MM.1S (cell line): ENCODE data around the gene TAS2R14.

ENCODE experiments used
- EZH2 ChIP-seq: fragments of 300-600 bp; sonication (generic); optimal IDR thresholded peaks from 2 replicates; pipeline ENCODE3; 2017; ENCODE audit warnings: low read depth, mild to moderate bottlenecking, antibody characterized with exemption, low read length, mixed read lengths
- EZH2phosphoT487 ChIP-seq: fragments of 300-600 bp; sonication (generic); IDR thresholded peaks from 2 replicates; pipeline ENCODE4 v1.6.1; 2018; ENCODE audit warnings: antibody characterized with exemption, low read length
- TF ChIP-seq, protein P1 (sequence below): fragments of 300-600 bp; sonication (generic); IDR thresholded peaks from 2 replicates; pipeline ENCODE4 v1.5.1; 2016; ENCODE audit warnings: antibody characterized with exemption, low read length, mixed read lengths

DNA sequence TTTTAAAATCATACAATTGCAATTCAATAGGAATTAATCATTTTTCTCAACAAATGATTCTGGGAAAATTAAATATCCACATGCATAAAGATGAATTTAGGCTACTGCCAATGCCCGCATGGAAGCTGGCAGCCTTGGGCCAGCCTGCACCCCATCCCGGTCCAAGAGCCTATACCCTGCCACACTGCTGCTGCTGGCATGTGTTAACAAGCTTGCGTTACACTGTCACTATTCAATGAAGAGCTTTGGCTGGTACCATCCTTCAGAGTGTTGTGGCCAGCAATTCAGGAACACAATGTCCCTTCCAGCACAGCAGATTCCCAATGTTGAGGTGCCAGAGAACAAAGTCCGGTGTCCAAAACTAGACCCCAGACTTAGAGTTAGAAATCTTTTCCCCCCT is 13.6 kb upstream of the TAS2R14 start:
- TF ChIP-seq, protein P1, sequence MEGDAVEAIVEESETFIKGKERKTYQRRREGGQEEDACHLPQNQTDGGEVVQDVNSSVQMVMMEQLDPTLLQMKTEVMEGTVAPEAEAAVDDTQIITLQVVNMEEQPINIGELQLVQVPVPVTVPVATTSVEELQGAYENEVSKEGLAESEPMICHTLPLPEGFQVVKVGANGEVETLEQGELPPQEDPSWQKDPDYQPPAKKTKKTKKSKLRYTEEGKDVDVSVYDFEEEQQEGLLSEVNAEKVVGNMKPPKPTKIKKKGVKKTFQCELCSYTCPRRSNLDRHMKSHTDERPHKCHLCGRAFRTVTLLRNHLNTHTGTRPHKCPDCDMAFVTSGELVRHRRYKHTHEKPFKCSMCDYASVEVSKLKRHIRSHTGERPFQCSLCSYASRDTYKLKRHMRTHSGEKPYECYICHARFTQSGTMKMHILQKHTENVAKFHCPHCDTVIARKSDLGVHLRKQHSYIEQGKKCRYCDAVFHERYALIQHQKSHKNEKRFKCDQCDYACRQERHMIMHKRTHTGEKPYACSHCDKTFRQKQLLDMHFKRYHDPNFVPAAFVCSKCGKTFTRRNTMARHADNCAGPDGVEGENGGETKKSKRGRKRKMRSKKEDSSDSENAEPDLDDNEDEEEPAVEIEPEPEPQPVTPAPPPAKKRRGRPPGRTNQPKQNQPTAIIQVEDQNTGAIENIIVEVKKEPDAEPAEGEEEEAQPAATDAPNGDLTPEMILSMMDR, result no peak
- TF ChIP-seq EZH2phosphoT487 (no peak), EZH2 (no peak)
